Activated naive CD4-positive, alpha-beta T cell (primary cell): Measurements from ENCODE around the gene NR1I3.
"Not testable (repeated sequence)": the region's sequence is repeated elsewhere in the genome, so short reads cannot be mapped to it uniquely, and the experiment has no call there.

ENCODE experiments used
- DNase-seq, 4 experiments: peaks; one replicate each; lab custom pipeline; 2025; lab: John Stamatoyannopoulos, UW

NR1I3 gene

DNA sequence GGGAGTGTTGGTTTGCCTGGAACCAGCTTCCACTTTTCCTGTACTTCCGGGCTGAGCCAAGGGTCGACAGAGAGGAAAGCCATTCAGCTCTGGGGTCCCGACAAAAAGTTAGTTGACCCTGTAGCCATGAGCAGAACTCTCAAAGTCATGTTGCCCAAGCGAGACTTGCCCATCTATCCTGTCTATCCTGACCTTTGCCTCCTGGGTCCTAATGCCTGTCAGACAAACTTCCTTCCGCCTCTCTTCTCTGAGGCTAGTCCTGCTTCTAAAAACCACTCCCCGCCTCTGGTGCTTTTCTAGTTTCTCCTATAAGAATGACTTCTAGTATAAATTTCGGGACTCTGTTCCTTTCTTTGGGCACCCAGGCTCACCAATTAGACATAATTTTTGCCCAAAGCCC is 12.8 kb upstream of the NR1I3 start:
- no peak for DNase-seq

GRCh38 chr1:161250100-161250499 is 12.1 kb upstream of the NR1I3 start:
- DNase-seq = not testable (repeated sequence)

DNA sequence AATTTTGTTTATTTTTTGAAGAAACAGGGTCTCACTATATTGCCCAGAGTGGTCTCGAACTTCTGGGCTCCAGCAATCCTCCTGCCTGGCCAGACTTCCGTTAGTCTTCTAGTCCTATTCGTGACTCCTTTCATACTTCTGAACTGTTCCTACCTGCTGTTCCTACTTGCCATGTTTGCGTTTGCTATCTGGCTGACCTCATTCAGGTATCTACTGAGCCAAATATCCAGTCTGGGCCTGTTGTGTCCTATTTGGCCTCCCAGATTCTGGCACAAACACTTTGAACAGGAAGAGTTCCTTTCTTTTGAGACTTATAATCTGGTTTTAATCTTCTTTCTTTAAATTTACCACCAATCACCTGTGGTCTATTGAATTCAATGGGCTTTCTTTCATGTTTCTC is 6.9 kb upstream of the NR1I3 start:
- no peak for DNase-seq

DNA sequence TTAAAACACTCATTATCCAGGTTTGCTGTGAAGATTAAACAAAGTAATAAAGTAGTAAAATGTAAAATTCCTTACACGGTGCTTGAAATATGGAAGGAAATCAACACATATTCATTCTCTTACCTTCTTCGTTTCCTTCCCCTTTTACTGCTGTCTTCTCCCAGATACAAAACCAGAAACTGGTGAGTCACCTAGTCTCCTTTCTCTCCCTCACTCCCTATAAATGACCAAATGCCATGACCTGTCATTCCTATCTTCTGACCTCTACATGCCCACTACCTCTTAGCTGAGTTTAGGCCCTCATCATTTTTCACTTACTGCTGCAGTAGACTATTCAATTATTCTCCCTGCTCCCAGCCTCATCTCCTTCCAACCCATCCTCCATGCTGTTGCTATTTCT is 4.3 kb upstream of the NR1I3 start:
- no peak for DNase-seq

- DNase-seq = no peak
Measured at GRCh38 chr1:161241682-161242081, 3.7 kb upstream of the NR1I3 start.

- DNase-seq = no peak
Measured at GRCh38 chr1:161235957-161236775, 1.8 kb downstream of the NR1I3 start.

GRCh38 chr1:161233102-161233501 is 4.9 kb downstream of the NR1I3 start:
- DNase-seq = no peak

DNA sequence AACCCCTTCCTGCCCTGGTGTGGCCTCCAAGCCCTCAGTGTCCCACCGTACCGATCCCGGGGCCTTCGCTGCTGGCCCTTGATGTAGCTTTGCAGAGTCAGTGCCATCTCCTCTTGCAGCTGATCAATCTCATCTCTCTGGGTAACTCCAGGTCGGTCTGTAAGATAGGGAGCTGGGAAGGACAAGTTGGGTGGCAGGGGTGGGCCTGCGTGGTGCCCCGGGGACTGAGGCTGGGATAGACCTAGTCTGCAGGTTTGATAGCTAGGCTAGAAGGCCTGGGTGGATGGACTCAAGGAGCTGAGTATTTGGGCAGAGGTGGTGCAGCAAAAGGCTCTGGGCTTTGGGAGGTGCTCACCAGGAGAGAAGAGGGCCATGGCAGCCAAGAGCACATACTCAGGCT is 7.2 kb downstream of the NR1I3 start:
- DNase-seq = no peak

GRCh38 chr1:161229896-161230295 is 8.1 kb downstream of the NR1I3 start:
- DNase-seq = no peak

GRCh38 chr1:161228032-161228431 is 10.0 kb downstream of the NR1I3 start:
- no peak for DNase-seq

DNA sequence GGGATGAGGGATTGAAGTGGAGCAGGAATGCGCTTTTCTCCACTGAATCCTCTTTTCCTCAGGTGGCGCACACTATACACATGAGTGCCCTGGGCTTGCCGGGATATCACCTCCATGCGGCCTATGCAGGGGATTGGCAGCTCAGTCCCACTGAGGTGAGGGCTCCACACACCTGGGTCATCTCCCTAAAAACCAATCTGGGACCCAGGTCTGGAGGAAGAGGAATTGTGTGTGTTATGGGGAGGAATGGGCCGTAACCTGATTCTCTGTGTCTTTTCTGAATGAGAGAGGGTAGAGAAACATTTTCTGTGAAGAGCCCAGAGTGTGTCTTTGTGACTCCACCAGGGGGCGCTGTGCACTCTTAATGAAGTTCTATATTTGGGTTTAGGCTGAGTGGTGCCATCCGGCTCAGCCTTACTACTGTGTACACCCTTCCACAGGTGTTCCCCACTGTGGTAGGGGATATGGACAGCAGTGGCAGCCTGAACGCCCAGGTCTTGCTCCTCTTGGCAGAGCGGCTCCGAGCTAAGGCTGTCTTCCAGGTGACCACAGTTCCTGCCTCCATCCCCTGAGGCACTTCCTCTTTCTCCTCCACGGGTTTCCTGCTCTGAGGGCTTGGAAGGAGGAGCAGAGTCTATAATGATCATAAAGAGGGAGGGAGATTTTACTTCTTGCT is 10.7 kb downstream of the NR1I3 start:
- DNase-seq = peak; percentile 79 to 89 (median 88)

GRCh38 chr1:161226759-161227158 is 11.2 kb downstream of the NR1I3 start:
- no peak for DNase-seq

DNA sequence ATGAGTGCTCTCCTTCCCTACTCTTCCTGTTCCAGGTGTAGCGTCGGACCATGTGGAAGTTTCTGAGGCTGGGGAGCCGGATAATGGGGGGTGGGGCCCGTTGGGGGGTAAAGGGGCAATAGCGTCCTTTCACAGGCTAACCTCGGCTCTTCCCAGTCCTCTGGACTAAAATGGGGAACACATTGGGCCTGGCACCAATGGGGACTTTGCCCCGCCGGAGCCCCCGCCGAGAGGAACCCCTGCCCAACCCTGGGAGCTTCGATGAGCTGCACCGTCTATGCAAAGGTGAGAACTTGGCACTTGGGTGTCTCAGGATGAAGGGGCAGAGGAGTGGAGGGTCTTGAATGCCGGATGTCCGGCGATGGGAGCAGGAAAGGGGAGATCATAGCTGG is 11.7 kb downstream of the NR1I3 start:
- no peak for DNase-seq

DNA sequence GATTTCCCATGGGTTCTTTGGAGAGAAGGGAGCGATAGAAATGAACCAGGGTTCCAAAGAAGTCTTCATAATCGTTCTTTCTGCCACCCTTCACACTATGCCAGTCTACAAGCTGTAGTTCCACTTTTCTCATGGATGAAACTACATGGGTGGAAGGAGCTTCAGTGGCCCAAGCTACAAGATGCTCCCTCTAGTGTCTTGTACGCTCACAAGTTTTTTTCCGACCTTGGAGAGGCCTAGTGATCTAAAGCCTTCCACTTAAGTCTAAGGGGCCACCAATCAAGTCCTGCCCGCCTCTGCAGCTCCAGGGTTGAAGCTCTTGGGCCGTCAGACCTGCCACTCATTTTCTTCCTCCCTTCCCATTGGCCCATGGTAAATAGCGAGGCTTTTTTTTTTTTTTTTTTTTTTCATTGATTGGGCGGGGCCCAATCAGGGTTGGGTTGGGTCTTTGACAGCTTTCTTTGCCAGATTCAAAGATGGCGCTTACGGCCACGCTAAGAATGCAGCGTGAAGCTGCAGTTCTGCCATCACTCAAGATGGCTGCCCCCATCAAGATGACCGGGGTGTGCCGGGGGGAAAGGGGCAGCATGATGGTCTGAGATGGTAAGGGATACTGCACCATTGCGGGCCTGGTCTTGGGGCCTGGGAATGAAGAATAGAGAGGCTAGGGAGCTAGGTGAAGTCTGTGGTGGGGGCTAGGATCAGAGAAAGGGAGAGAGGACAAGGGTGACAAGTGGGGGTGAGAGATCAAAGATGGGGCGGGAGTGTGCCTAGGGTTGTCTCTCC is 12.3 kb downstream of the NR1I3 start, which contains the start of gene TOMM40L:
TSS of gene TOMM40L (plus strand) at position 527 of the 786 bp plus-strand sequence. CDS start 430 bp downstream, outside the sequence.
- DNase-seq = peak; percentile 54 to 79 (median 73)

GRCh38 chr1:161225178-161225533 is 12.8 kb downstream of the NR1I3 start:
- DNase-seq = no peak

DNA sequence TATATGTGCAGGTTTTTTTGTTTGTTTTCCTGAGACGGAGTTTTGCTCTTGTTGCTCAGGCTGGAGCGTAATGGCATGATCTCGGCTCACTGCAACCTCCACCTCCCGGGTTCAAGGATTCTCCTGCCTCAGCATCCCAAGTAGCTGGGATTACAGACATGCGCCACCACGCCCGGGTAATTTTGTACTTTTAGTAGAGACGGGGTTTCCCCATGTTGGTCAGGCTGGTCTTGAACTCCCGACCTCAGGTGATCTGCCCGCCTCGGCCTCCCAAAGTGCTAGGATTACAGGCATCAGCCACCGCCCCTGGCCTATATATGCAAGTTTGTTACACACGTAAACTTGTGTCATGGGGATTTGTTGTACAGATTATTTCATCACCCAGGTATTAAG is 13.3 kb downstream of the NR1I3 start:
- not testable (repeated sequence) for DNase-seq

GRCh38 chr1:161223805-161224694 is 14.0 kb downstream of the NR1I3 start:
- DNase-seq = no peak

DNA sequence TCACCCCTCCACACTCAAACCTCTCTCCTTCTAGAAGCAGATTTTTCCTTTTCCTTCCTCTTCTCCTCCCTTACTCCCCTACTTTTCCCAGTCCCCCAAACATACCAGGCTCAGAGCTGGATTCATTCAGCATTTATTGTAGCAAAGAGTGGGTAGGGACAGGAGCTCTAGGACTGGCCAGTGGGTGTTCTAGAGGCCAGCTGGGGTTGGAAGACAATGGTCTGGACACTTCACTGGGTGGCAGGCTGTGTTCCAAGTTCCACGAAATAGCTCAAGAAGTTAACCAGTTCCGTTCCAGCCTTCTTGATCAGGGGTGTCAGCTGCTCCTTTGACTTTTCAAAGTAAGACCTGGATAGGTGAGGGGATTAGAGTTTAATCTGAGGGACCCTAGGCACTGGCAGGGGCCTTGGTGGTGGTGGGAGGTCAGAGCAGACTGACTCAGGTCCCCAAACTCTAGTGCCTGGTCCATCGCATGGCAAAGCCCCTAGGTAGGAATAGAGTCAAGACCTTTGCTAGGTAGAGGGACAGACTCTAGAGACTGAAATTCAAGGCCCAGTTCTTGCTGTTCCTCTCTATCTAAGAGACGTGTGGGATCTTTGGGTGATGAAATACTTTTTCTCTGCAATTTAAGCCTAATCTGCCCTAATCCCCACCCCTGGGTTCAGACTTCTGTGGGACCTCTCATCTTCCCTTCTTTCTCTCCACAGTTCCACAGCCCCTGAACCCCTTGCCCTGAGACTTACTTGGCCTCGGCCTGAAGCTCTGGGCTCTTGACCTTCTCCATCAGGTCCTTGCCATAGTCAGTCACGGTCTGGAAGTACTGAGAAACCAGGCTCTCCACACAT is 15.6 kb downstream of the NR1I3 start:
- DNase-seq = no peak

DNA sequence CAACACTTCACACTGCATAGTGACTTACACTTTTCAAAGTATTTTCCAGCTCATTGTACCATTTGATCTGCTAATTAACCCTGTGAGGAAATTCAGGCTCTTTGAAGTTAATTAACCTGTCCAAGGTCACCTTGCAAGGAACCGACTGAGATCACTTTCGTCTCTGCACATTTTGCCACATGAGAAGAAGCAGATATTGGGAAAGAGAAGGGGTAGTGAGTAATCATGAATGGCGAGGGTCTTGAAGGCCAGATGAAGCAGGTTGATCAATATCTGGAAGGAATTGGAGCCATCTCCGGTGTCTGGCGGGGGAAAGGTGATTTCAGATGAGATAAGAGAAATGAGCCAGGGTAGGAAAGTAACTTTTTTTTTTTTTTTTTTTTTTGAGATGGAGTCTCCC is 18.0 kb downstream of the NR1I3 start:
- DNase-seq = no peak

GRCh38 chr1:161219078-161219892 is 18.7 kb downstream of the NR1I3 start:
- DNase-seq = no peak
